Heart right ventricle (tissue), 16 donors: ENCODE measurements around the gene CD40LG. TPM values are rescaled to one million over a fixed set of nuclear protein-coding genes. Genes with fewer than 3 reads are reported as not detected.

Source experiments
- ATAC-seq, 8 donors: fragments of 200-7000 bp; cut with Tn5 transposase; one replicate each; pipeline ENCODE4 v1.9.1; 2020; ENCODE audit warnings: mild to moderate bottlenecking in 8 of 8, moderate library complexity in 8 of 8, moderate number of reproducible peaks in 1 of 8
- DNase-seq, 2 donors: peaks; one replicate each; pipeline ENCODE4 v3.0.0-alpha.2; 2020
- H3K27ac ChIP-seq, 10 donors: fragments of 200-600 bp; sonication (generic) in 2 of 10; one replicate each; pipeline versions ENCODE4 v1.5.0 to v1.8.0; 2020 to 2022; ENCODE audit warnings: mild to moderate bottlenecking in 3 of 10
- H3K27me3 ChIP-seq, 7 donors: fragments of 200-600 bp; one replicate each; pipeline ENCODE4 v1.8.0; 2021 to 2022; ENCODE audit warnings: mild to moderate bottlenecking in 2 of 7
- H3K36me3 ChIP-seq, 9 donors: fragments of 200-600 bp; sonication (generic) in 1 of 9; one replicate each; pipeline versions ENCODE4 v1.5.0 to v1.8.0; 2020 to 2022; ENCODE audit warnings: mild to moderate bottlenecking in 2 of 9
- H3K4me1 ChIP-seq, 9 donors: fragments of 200-600 bp; sonication (generic) in 1 of 9; one replicate each; pipeline versions ENCODE4 v1.5.0 to v1.8.0; 2020 to 2022; ENCODE audit warnings: mild to moderate bottlenecking in 4 of 9
- H3K4me3 ChIP-seq, 10 donors: fragments of 200-600 bp; sonication (generic) in 2 of 10; one replicate each; pipeline versions ENCODE4 v1.5.0 to v1.8.0; 2020 to 2022; ENCODE audit warnings: mild to moderate bottlenecking in 7 of 10, moderate library complexity in 2 of 10
- H3K9me3 ChIP-seq, 11 donors: fragments of 200-600 bp in 10 of 11; sonication (generic) in 2 of 11; one replicate each; pipeline versions ENCODE4 v1.5.0 to v1.8.0; 2013 to 2022; ENCODE audit warnings: mild to moderate bottlenecking in 2 of 11, control low read depth in 1 of 11, moderate library complexity in 1 of 11
- WGBS, 2 donors: extraction: QIAGEN DNeasy Blood & Tissue Kit; methylation state at CpG; one replicate each; pipeline ENCODE4 v1.1.7; 2013; ENCODE audit warnings: inconsistent platforms in 1 of 2; 5-methylcytosine and 5-hydroxymethylcytosine counted together
- intact Hi-C, 10 donors: fragments of 100-400 bp; cut with DNase I; formaldehyde crosslinking; loops; one replicate each; pipeline versions ENCODE4 v1.11.1 to v1.14.2; 2022
- long read RNA-seq, 3 donors: library from polyadenylated mRNA; unstranded; transcript quantifications; one replicate each; pipeline ENCODE4 v2.0.0, GENCODE V29; 2020 to 2021
- polyA plus RNA-seq, 2 donors: library from polyadenylated mRNA; stranded (reverse); fragments of 200-250 nt; gene quantifications; one replicate each; pipeline ENCODE4 v1.2.3, GENCODE V29; 2013
- total RNA-seq, 10 donors: library from RNA; stranded (reverse); fragmentation: NEBNext Ultra II Directional in 3 of 10; extraction: Animal tissue kit (Norgen Biotek cat#: 25700) in 3 of 10; gene quantifications; one replicate each; pipeline versions ENCODE4 v1.2.1 to v1.2.4, GENCODE V29; 2021 to 2023
- TF ChIP-seq, protein P1 (sequence below), 9 donors: fragments of 200-600 bp; sonication (generic) in 2 of 9; IDR thresholded peaks; one replicate each; pipeline versions ENCODE4 v1.5.0 to v1.8.0; 2021 to 2022; ENCODE audit warnings: antibody characterized with exemption in 9 of 9, mild to moderate bottlenecking in 5 of 9, moderate library complexity in 1 of 9
- donor health status: Arrhythmogenic right ventricular cardiomyopathy.
- donor health status: ischemic (EF 13 %, LVEDD 7.1; RV severe dilation, severe dysfunction).
- donor health status: healthy with polysubstance abuse.
- donor health status: DM: no; HTN: yes; CAD: no.
- donor health status: DM: no; HTN: no; CAD: no.
- donor health status: ischemic (EF 25% LVEDD 6.9; RV normal size, moderate dysfunction).
- donor health status: ischemic (EF 25% LVEDD 5.7; RV mildly dilated, moderate dysfunction).
- donor health status: healthy.
- donor health status: DM: yes; HTN: yes; CAD: no.
- donor health status: Ischemic cardiomyopathy.
- donor health status: ischemic (EF 35%, LVEDD 5.7; RV mildly dilated, moderate dysfunction).
- donor health status: nonischemic (EF 11% LVEDD 7.7; RV severe dilation, severe dysfunction).
- donor health status: DM: yes; HTN: yes; CAD: no.
- donor health status: PGD.
- donor health status: ischemic (EF 29% LVEDD 5.4; RV normal size, mild dysfunction).
- donor health status: nonischemic (EF 23%, LVEDD 6.1; RV moderate dilation, normal function).

Gene CD40LG
- total RNA-seq (under 1 TPM in 4 of 10 donors, not detected in 6; 0.21 to 0.67 (median 0.28) TPM), polyA plus RNA-seq (under 1 TPM in 1 of 2 donors, not detected in 1; 0.06 TPM)
- long read RNA-seq, donor 1, result 0 reads
- long read RNA-seq, donor 2, result 0 reads
- long read RNA-seq, donor 3, result 0 reads

DNA sequence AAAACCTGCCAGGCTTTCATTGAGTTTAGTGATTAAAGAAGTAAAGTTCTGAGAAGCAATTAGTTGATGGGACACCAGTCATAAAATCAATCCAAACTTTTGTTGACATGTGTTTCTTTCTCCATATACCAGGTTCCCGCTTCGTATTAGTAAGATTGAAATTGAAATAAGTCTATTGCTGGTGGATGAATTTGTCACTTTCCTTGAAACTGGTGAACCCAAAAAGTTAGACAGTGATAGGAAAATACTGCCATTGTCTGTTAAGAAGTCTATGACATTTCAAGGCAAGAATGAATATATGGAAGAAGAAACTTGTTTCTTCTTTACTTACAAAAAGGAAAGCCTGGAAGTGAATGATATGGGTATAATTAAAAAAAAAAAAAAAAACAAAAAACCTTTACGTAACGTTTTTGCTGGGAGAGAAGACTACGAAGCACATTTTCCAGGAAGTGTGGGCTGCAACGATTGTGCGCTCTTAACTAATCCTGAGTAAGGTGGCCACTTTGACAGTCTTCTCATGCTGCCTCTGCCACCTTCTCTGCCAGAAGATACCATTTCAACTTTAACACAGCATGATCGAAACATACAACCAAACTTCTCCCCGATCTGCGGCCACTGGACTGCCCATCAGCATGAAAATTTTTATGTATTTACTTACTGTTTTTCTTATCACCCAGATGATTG, at the start of gene CD40LG:
Gene CD40LG (plus strand): TSS at position 482 of the 684 bp plus-strand sequence. CDS start 91 bp downstream, at position 573.
- no peak within 1 kb of the TSS for H3K27ac ChIP-seq
- intact Hi-C loops, result no loop called here
- H3K27me3 ChIP-seq, result peaks cover 0 to 8% (median 0%) of the 10 kb centered on the region in 7 donors
- no peaks in the 10 kb centered on the region for H3K36me3 ChIP-seq
- no peaks in the 10 kb centered on the region for H3K9me3 ChIP-seq
- peak within 1 kb of the TSS in 1 of 10 donors; percentile 12 for H3K4me3 ChIP-seq
- DNase-seq (no peak), ATAC-seq (no peak)
- no peaks in the 10 kb centered on the region for H3K4me1 ChIP-seq
- TF ChIP-seq, protein P1, sequence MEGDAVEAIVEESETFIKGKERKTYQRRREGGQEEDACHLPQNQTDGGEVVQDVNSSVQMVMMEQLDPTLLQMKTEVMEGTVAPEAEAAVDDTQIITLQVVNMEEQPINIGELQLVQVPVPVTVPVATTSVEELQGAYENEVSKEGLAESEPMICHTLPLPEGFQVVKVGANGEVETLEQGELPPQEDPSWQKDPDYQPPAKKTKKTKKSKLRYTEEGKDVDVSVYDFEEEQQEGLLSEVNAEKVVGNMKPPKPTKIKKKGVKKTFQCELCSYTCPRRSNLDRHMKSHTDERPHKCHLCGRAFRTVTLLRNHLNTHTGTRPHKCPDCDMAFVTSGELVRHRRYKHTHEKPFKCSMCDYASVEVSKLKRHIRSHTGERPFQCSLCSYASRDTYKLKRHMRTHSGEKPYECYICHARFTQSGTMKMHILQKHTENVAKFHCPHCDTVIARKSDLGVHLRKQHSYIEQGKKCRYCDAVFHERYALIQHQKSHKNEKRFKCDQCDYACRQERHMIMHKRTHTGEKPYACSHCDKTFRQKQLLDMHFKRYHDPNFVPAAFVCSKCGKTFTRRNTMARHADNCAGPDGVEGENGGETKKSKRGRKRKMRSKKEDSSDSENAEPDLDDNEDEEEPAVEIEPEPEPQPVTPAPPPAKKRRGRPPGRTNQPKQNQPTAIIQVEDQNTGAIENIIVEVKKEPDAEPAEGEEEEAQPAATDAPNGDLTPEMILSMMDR (IDR thresholded peaks at IDR 0.05), result no peak
- 87 to 92% methylated on average over 10 of the region's 10 CpGs for WGBS, 2 donors

DNA sequence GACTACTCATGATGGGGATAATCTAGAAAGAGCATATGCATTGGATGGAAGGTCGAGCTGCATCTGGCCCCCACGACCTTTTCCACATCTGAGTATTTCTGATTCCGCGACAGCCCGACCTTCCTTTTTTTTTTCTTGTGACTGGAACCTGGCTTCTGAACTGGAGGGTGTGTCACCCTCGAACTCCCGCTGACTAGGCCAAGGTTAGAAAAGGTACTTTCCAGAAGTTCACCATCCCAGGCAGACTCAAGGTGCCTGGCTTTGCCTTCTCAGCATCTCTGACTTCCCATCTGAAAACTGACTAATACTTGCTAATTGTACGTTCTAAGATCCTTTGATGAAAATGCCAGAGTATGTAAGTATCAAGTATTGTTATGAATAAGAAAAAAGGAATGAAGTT, 49.3 kb upstream of the CD40LG start:
- DNase-seq, result no peak
- H3K4me3 ChIP-seq, result no peak overlapping the region
- TF ChIP-seq, protein P1 (IDR thresholded peaks at IDR 0.05), result no peak
- H3K27me3 ChIP-seq, result peaks cover 0 to 22% (median 0%) of the 10 kb centered on the region in 7 donors
- H3K27ac ChIP-seq, result no peak overlapping the region
- no peaks in the 10 kb centered on the region for H3K4me1 ChIP-seq
- ATAC-seq, result no peak
- no peaks in the 10 kb centered on the region for H3K36me3 ChIP-seq
- WGBS, 2 donors, result 71 to 79% methylated on average over 8 of the region's 8 CpGs
- intact Hi-C loops, result no loop called here
- no peaks in the 10 kb centered on the region for H3K9me3 ChIP-seq

DNA sequence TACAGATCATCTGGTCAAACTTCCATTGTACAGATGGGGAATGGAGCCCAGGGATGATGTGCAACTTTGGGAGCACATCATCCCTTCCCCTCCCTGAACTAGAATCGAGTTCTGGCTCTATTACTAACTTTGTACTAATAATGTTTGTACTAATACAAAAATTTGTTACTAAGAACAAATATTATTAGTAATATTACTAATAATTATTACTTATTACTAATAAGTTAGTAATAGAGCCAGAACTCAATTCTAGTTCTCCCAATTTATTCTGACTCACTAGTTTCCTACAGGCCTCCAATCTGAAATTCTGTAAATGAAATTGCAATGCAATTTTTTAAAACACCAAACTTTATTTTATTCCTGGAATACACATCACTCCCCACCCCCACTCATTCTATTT, 47.9 kb upstream of the CD40LG start:
- DNase-seq (no peak), ATAC-seq (no peak)
- H3K36me3 ChIP-seq, result no peaks in the 10 kb centered on the region
- no peak overlapping the region for H3K27ac ChIP-seq
- TF ChIP-seq, protein P1 (IDR thresholded peaks at IDR 0.05), result no peak
- no peaks in the 10 kb centered on the region for H3K9me3 ChIP-seq
- 75 to 84% methylated on average over 1 of the region's 1 CpG for WGBS, 2 donors
- H3K4me3 ChIP-seq, result no peak overlapping the region
- no peaks in the 10 kb centered on the region for H3K4me1 ChIP-seq
- peaks cover 0 to 22% (median 0%) of the 10 kb centered on the region in 7 donors for H3K27me3 ChIP-seq
- intact Hi-C loops, result loop anchor here in 1 of 10 donors (10.0 kb wide), 1 partner anchor 95 kb away; no protein-coding TSS in a partner anchor

DNA sequence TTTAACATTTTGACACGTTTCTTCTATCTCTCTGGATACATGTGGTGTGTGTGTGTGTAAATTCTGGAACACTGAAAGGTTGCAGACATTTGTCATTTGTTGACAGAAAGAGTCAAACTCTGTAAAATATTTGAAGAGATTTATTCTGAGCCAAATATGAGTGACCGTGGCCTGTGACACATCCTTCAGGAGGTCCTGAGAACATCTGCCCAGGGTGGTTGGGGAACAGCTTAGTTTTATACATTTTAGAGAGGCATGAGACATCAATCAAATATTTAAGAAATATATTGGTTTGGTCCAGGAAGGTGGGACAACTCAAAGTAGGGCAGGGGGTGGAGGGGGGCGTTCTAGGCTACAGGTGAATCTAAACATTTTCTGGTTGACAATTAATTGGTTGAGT, 40.7 kb upstream of the CD40LG start:
- DNase-seq, result no peak
- intact Hi-C loops, result loop anchor here in 2 of 10 donors (5.0 to 10.0 kb wide), 2 partner anchors 88 to 320 kb away; no protein-coding TSS in a partner anchor
- 55 to 78% methylated on average over 3 of the region's 3 CpGs for WGBS, 2 donors
- H3K9me3 ChIP-seq, result no peaks in the 10 kb centered on the region
- no peaks in the 10 kb centered on the region for H3K4me1 ChIP-seq
- H3K4me3 ChIP-seq, result no peak overlapping the region
- no peaks in the 10 kb centered on the region for H3K36me3 ChIP-seq
- peaks cover 0 to 21% (median 0%) of the 10 kb centered on the region in 7 donors for H3K27me3 ChIP-seq
- TF ChIP-seq, protein P1 (IDR thresholded peaks at IDR 0.05), result no peak
- H3K27ac ChIP-seq, result no peak overlapping the region
- ATAC-seq, result no peak
